Measurements from ENCODE around the gene TNRC6B.

TNRC6B gene

DNA sequence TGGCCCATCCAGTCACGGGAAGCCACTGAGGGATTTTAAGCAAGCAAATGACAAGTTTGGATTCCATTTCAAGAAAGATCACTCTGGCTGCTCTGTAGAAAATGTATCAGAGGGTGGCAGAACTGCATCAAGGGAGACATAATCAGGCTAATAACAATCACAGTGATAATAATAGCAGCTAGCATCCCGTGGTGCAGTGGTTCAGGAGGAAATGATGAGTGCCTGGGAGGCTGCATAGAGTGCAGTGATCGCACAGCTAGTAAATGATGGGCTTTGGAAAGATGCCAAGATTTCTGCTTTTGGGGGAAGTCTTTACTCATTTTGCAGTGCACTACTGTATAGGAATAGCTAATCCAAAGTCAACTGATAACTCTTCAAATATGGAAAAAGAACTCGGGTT is 35.8 kb downstream of the TNRC6B start:
- H3K4me3 ChIP-seq (replicated peaks; ENCODE audit: low read depth, low read length) = no peak overlapping the region
- TF ChIP-seq, protein P1, sequence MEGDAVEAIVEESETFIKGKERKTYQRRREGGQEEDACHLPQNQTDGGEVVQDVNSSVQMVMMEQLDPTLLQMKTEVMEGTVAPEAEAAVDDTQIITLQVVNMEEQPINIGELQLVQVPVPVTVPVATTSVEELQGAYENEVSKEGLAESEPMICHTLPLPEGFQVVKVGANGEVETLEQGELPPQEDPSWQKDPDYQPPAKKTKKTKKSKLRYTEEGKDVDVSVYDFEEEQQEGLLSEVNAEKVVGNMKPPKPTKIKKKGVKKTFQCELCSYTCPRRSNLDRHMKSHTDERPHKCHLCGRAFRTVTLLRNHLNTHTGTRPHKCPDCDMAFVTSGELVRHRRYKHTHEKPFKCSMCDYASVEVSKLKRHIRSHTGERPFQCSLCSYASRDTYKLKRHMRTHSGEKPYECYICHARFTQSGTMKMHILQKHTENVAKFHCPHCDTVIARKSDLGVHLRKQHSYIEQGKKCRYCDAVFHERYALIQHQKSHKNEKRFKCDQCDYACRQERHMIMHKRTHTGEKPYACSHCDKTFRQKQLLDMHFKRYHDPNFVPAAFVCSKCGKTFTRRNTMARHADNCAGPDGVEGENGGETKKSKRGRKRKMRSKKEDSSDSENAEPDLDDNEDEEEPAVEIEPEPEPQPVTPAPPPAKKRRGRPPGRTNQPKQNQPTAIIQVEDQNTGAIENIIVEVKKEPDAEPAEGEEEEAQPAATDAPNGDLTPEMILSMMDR (IDR thresholded peaks at IDR 0.05; ENCODE audit: low read length, missing control alignments) = no peak
- peak; percentile 22 for DNase-seq (ENCODE audit: low read depth)

DNA sequence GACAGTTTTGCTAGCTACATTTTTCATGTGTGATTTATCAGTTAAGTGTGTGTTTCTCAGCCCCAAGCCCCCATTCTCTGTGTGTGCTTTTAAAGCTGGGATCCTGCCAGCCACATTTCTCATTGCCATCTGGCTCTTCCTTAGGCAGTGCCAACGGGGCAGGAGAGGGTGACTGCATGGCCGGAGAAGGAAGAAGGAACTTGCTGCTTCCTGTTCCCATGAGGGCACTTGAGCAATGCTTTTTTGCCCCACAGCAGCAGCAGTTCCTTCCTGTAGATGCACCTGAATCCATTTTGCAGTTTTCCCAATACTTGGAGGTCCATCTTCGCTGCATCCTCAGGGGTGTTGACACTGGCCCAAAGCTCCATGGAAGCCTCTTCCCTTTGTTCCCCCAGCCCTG is 37.5 kb downstream of the TNRC6B start:
- TF ChIP-seq, protein P1 (IDR thresholded peaks at IDR 0.05; ENCODE audit: low read length, missing control alignments) = no peak
- no peak overlapping the region for H3K4me3 ChIP-seq (replicated peaks; ENCODE audit: low read depth, low read length)
- DNase-seq (ENCODE audit: low read depth) = no peak

DNA sequence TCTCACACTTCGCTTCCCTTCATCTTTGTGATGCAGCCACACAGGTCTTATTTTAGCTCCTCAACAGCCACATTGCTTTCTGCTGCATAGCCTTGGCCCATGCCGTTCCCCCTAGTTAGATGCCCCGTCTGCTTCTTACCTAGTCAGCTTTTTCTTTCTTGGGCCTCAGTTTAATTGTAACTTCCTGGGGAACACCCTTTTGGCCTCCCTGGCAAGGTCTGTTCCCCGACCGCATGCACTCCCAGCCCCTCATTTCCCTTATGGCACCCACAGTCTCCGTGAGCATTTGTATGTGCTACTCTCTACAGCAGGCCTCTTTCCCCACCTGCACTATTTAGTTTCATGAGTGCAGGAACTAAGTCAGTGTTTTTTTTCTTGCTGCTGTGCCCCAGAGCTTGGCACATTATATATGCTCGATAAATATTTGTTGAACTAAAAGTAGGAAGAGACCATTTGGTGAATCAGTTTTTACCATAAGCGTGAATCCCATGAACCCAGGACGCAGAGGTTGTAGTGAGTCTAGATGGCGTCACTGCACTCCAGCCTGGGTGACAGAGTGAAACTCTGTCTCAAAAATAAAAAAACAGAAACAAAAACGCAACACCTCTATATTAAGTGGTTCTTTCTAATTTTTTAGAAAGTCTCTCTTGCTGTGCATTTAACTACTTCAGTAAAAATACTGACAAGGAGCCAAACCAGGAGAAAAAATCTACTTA is 38.5 kb downstream of the TNRC6B start:
- H3K4me3 ChIP-seq (replicated peaks; ENCODE audit: low read depth, low read length) = no peak overlapping the region
- TF ChIP-seq, protein P1 (IDR thresholded peaks at IDR 0.05; ENCODE audit: low read length, missing control alignments) = no peak
- DNase-seq (ENCODE audit: low read depth) = no peak

DNA sequence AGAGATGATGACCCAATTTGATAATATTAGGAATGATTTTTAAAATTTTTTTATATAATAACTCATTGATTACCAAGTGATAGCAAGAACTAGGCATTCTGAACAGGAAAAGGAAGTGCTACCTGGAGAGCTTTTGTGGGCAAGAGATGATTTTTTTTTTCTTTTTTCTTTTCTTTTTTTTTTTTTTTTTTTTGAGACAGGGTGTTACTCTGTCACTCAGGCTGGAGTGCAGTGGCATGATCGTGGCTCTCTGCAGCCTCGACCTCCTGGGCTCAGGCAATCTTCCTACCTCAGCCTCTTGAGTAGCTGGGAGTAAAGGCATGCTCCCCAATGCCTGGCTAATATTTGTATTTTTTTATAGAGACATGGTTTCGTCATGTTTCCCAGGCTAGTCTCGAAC is 40.4 kb downstream of the TNRC6B start:
- no peak overlapping the region for H3K4me3 ChIP-seq (replicated peaks; ENCODE audit: low read depth, low read length)
- no peak for DNase-seq (ENCODE audit: low read depth)
- TF ChIP-seq, protein P1 (IDR thresholded peaks at IDR 0.05; ENCODE audit: low read length, missing control alignments) = no peak

DNA sequence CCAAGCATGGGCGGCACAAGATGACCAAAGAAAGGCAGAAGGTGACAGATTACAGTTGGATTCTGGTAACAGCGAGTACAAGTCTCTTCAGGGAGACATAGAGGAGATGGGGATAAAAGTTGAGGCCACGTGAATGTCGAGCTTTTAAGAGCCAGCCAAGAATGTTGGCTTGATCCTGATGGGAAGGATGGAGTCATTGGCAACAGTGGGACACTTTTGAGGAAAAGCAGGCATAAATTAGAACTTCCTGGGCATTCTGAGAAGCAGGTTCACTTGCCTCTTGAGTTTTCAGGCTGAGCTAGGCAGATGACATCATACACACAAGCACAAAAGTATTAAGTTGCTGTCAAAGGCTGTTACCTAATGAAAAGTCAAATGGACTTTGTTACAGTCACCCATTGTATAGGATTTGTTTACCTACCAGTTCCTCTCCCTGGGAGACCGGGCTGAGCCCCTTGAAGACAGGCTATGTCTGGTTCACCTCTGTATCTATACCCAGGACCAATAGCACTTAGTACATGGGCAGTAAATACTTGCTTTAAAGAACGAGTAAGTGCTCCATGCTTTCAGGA is 41.1 kb downstream of the TNRC6B start:
- no peak overlapping the region for H3K4me3 ChIP-seq (replicated peaks; ENCODE audit: low read depth, low read length)
- no peak for DNase-seq (ENCODE audit: low read depth)
- TF ChIP-seq, protein P1 (IDR thresholded peaks at IDR 0.05; ENCODE audit: low read length, missing control alignments) = no peak

DNA sequence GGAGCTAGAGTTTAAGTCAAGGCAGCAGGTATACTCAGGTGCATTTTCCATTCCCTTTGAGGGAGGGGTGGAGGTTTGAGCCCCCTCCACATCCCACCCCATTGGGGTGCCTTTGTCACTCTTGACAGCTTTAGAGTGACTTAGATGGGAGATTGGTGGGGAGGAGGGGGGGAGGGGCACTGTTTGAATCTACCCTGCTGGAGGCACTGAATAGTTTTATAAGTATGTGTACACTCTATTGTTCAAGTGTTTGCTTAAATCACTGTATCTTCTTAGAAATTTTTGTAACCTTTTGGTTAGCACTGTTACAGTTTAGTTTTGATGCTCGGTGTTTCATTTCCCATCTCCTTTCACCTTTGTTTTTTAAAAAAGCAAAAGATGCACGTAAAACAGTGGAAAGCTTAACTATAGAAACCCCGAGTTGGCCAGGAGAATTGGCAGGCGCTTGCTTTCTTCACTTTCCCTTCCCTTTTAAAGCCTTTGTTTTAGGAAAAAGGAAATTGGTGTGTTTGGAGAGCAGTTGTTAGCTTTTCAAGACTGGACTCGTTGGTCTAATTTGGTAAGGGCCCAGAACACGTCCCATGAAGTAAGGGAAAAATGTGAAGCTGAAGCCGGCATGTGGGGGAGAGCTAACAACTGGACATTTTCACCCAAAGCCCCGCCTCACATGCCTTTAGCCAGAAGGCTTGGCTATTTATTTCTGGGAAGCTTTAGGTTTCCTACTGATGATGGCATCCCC is 42.8 kb downstream of the TNRC6B start:
- H3K4me3 ChIP-seq (replicated peaks; ENCODE audit: low read depth, low read length) = no peak overlapping the region
- TF ChIP-seq, protein P1 (IDR thresholded peaks at IDR 0.05; ENCODE audit: low read length, missing control alignments) = no peak
- peak; percentile 58 for DNase-seq (ENCODE audit: low read depth)

All from fibroblast of pulmonary artery (primary cell).